HL-60 (cell line): Measurements from ENCODE around the gene GON4L.

Source experiments
- CTCF ChIP-seq: IDR thresholded peaks from one replicate; pipeline ENCODE4 v1.5.1; 2011; ENCODE audit warnings: low read length, control low read depth, inconsistent platforms; ENCODE audit not compliant: insufficient read depth
- POLR2AphosphoS5 ChIP-seq: IDR thresholded peaks from 2 replicates; pipeline ENCODE4 v1.6.1; 2012; ENCODE audit warnings: low read depth
- REST ChIP-seq: IDR thresholded peaks from 2 replicates; pipeline ENCODE4 v1.6.1; 2012; ENCODE audit warnings: low read depth; ENCODE audit not compliant: insufficient replicate concordance

GRCh38 chr1:155897746-155898145 lies 40.7 kb upstream of the GON4L start:
- no peak for TF ChIP-seq POLR2AphosphoS5
- no peak for TF ChIP-seq CTCF
- TF ChIP-seq REST, result no peak
